K562 (cell line): ENCODE data around the gene IQCN. TPM values are rescaled to one million over a fixed set of nuclear protein-coding genes. Genes with fewer than 3 reads are reported as not detected.

Experiments used
- BRF1 ChIP-seq: IDR thresholded peaks from 3 replicates; pipeline ENCODE4 v1.6.1; 2011; ENCODE audit warnings: borderline replicate concordance, mild to moderate bottlenecking; ENCODE audit not compliant: insufficient read length; ENCODE audit errors: extremely low read depth
- CGGBP1 ChIP-seq: fragments of 250-450 bp; sonication (Bioruptor Pico); IDR thresholded peaks from 2 replicates; pipeline ENCODE4 v1.9.0; 2021; ENCODE audit warnings: mild to moderate bottlenecking
- CHD1 ChIP-seq: fragments of 200-600 bp; sonication (generic); IDR thresholded peaks from one replicate; pipeline ENCODE4 v1.6.1; 2012; ENCODE audit warnings: mild to moderate bottlenecking, moderate library complexity, low read length, inconsistent platforms
- CHD7 ChIP-seq: fragments of 200-600 bp; sonication (generic); IDR thresholded peaks from one replicate; pipeline ENCODE4 v1.6.1; 2012; ENCODE audit warnings: mild to moderate bottlenecking, low read depth, low read length, inconsistent platforms
- ETS2 ChIP-seq: IDR thresholded peaks from 2 replicates; pipeline ENCODE4 v1.6.1; 2016; ENCODE audit warnings: borderline replicate concordance, missing genetic modification characterization, mild to moderate bottlenecking, moderate library complexity, missing compliant biosample characterization; ENCODE audit not compliant: poor library complexity, severe bottlenecking
- KDM2B ChIP-seq: fragments of 250-450 bp; sonication (Bioruptor Pico); IDR thresholded peaks from 2 replicates; pipeline ENCODE4 v1.8.0; 2021; ENCODE audit warnings: mild to moderate bottlenecking, moderate library complexity
- KLF10 ChIP-seq: fragments of 250-450 bp; sonication (Bioruptor Pico); IDR thresholded peaks from 2 replicates; pipeline ENCODE4 v1.6.1; 2021; ENCODE audit warnings: matching md5 sums
- KLF16 ChIP-seq: IDR thresholded peaks from 2 replicates; pipeline ENCODE4 v1.6.1; 2016; ENCODE audit warnings: antibody characterized with exemption
- MLX ChIP-seq, 2 experiments: fragments of 450-650 bp in 1 of 2; sonication (generic) in 1 of 2; formaldehyde crosslinking; conservative IDR thresholded peaks; 2 replicates each; pipeline versions ENCODE4 v1.4.0 to v1.8.1; 2020 to 2022; ENCODE audit warnings: mild to moderate bottlenecking in 1 of 2, missing genetic modification reagents in 1 of 2
- PML ChIP-seq: IDR thresholded peaks from 2 replicates; pipeline ENCODE4 v1.6.1; 2012; ENCODE audit warnings: low read length, inconsistent platforms
- SAP30 ChIP-seq: fragments of 200-600 bp; sonication (generic); IDR thresholded peaks from 2 replicates; pipeline ENCODE4 v1.6.1; 2012; ENCODE audit warnings: borderline replicate concordance, low read depth, mild to moderate bottlenecking, moderate library complexity, low read length, control low read depth, inconsistent platforms; ENCODE audit not compliant: insufficient read depth, poor library complexity, severe bottlenecking
- SOX6 ChIP-seq: fragments of 450-650 bp; IDR thresholded peaks from 2 replicates; pipeline ENCODE4 v1.6.1; 2014; ENCODE audit warnings: mild to moderate bottlenecking
- STAG1 ChIP-seq: sonication (generic); formaldehyde crosslinking; IDR thresholded peaks from 2 replicates; pipeline ENCODE4 v1.5.0; 2020; ENCODE audit warnings: missing genetic modification reagents, borderline replicate concordance
- ZNF384 ChIP-seq: IDR thresholded peaks from 2 replicates; pipeline ENCODE4 v1.6.1; 2012; ENCODE audit warnings: low read depth, low read length, improper control_type of control experiment
- polyA plus RNA-seq, 8 experiments: library from polyadenylated mRNA; depleted of rRNA in 4 of 8; stranded (reverse) in 5 of 8; unstranded in 3 of 8; fragments of >200 nt; fragmentation: Nextera tagmentation in 2 of 8; fragmentation: Illumina TruSeq in 1 of 8; extraction: Ambion mirVana in 2 of 8; extraction: Trizol in 1 of 8; gene quantifications; 2 replicates each; pipeline versions ENCODE4 v1.2.1 to v1.2.3, GENCODE V29; 2011 to 2014; ENCODE audit warnings: inconsistent platforms in 1 of 8, missing spikeins in 1 of 8
- total RNA-seq, 7 experiments: library from RNA; depleted of rRNA in 6 of 7; stranded (reverse); fragments of >200 nt in 6 of 7; fragmentation: Illumina TruSeq in 2 of 7; extraction: Trizol in 2 of 7; gene quantifications; 2 replicates each; pipeline versions ENCODE4 v1.2.1 to v1.2.3, GENCODE V29; 2011 to 2021; ENCODE audit warnings: low replicate concordance in 1 of 7

Gene IQCN
- total and polyA plus RNA-seq, 9 of the 15 experiments (the other 6 are each of a cell fraction or from before 2014, with no cell fraction given) = 0.01 to 0.07 (median 0.04) TPM; not detected in 3

GRCh38 chr19:18274781-18275356 is 617 bp upstream of the IQCN start (continued):
- TF ChIP-seq CHD7 (peak; percentile 16), CHD1 (no peak), PML (no peak), SOX6 (0 out of 2 replicates have a peak, but pooled peaks have one; percentile 22), CGGBP1 (CRISPR knock-in tag) (no peak), ETS2 (tag) (no peak), KLF16 (peak; percentile 97), SAP30 (no peak), STAG1 (CRISPR knock-in tag) (no peak), BRF1 (no peak), KDM2B (CRISPR knock-in tag) (no peak), ZNF384 (no peak), MLX (CRISPR knock-in tag; conservative IDR thresholded peaks at IDR 0.05) (no peak), KLF10 (CRISPR knock-in tag) (no peak)
